ENCODE data around the gene AMER2.

AMER2 gene

GRCh38 chr13:25180775-25181537 is 8.9 kb upstream of the AMER2 start:
- no peaks in the 10 kb centered on the region for H3K4me1 ChIP-seq (ENCODE audit: low read length)
- H4K20me1 ChIP-seq (ENCODE audit: insufficient read depth, low read length), result no peaks in the 10 kb centered on the region
- H3K79me2 ChIP-seq (ENCODE audit: low read length), result no peaks in the 10 kb centered on the region
- no peaks in the 10 kb centered on the region for H3K9me2 ChIP-seq (replicated peaks; ENCODE audit: insufficient read depth, low read length)
- no peaks in the 10 kb centered on the region for H3K9me3 ChIP-seq (replicated peaks; ENCODE audit: insufficient read depth, low read length)
- no peak overlapping the region for H3K4me3 ChIP-seq (ENCODE audit: low read length)
- no peak overlapping the region for H3K9ac ChIP-seq (ENCODE audit: low read length)
- no peak for DNase-seq
- no peaks in the 10 kb centered on the region for H3K27me3 ChIP-seq (replicated peaks; ENCODE audit: insufficient read depth, low read length)
- H3K4me2 ChIP-seq (ENCODE audit: low read depth, low read length), result no peak overlapping the region
- H3K36me3 ChIP-seq (replicated peaks; ENCODE audit: insufficient read depth, low read length), result no peaks in the 10 kb centered on the region
- TF ChIP-seq EZH2 (optimal IDR thresholded peaks at IDR 0.05; ENCODE audit: low read depth, low read length) (no peak), EZH2phosphoT487 (IDR thresholded peaks at IDR 0.05; ENCODE audit: low read length) (no peak)
- TF ChIP-seq, protein P1, sequence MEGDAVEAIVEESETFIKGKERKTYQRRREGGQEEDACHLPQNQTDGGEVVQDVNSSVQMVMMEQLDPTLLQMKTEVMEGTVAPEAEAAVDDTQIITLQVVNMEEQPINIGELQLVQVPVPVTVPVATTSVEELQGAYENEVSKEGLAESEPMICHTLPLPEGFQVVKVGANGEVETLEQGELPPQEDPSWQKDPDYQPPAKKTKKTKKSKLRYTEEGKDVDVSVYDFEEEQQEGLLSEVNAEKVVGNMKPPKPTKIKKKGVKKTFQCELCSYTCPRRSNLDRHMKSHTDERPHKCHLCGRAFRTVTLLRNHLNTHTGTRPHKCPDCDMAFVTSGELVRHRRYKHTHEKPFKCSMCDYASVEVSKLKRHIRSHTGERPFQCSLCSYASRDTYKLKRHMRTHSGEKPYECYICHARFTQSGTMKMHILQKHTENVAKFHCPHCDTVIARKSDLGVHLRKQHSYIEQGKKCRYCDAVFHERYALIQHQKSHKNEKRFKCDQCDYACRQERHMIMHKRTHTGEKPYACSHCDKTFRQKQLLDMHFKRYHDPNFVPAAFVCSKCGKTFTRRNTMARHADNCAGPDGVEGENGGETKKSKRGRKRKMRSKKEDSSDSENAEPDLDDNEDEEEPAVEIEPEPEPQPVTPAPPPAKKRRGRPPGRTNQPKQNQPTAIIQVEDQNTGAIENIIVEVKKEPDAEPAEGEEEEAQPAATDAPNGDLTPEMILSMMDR (IDR thresholded peaks at IDR 0.05; ENCODE audit: low read length), result no peak
- H3K27ac ChIP-seq (ENCODE audit: low read length), result no peak overlapping the region
- no peaks in the 10 kb centered on the region for H3F3A ChIP-seq (ENCODE audit: insufficient read depth, low read length)
- H2AFZ ChIP-seq (ENCODE audit: low read length), result no peak overlapping the region

DNA sequence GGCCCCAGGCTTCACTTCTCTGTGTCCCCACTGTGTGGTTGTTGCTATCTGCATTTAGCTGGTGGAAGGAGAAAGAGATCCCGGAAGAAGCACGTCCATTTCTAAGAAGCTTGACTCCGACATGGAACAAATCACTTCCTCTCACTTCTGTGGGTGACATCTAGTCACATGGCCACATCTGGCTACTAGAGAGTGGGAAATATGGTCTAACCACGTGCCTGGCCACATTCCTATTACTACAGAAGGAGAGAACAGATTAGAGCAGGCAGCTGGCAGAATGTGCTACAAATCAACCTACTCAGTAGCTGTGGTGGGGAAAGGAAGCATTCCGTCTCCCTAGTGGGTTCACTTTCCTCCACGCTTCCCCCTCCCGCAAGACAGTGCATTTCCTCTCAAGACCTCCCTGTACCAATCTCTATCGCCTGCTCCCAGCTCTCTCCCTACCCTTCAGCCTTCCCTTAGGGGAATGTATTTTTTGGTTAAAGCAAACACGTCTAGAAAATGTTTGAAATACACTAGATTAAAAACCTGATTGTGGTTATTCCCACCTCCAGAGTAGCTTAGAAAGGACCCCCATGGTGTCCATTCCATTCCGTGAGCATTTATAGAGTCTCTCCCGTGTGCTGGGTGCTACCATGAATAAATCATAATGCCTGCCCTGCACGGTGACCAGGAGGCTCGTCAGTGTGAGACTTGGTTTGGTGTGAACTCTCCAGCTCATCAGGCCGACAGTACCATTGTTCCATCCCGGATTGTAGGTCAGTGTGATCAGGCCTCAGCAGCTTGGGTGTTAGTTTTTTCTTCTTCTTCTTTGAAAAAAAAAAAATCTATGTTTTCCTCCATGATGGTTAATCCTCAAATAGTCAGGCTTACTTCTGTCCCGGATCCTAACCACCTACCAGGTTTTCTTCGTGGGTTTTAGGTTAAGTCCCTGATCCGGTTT is 8.0 kb upstream of the AMER2 start:
- H4K20me1 ChIP-seq (ENCODE audit: insufficient read depth, low read length), result no peaks in the 10 kb centered on the region
- H3K27ac ChIP-seq (ENCODE audit: low read length), result no peak overlapping the region
- H3K79me2 ChIP-seq (ENCODE audit: low read length), result no peaks in the 10 kb centered on the region
- TF ChIP-seq, protein P1 (IDR thresholded peaks at IDR 0.05; ENCODE audit: low read length), result no peak
- TF ChIP-seq EZH2phosphoT487 (IDR thresholded peaks at IDR 0.05; ENCODE audit: low read length) (no peak), EZH2 (optimal IDR thresholded peaks at IDR 0.05; ENCODE audit: low read depth, low read length) (no peak)
- no peaks in the 10 kb centered on the region for H3K27me3 ChIP-seq (replicated peaks; ENCODE audit: insufficient read depth, low read length)
- H3K36me3 ChIP-seq (replicated peaks; ENCODE audit: insufficient read depth, low read length), result no peaks in the 10 kb centered on the region
- no peaks in the 10 kb centered on the region for H3F3A ChIP-seq (ENCODE audit: insufficient read depth, low read length)
- H3K9me2 ChIP-seq (replicated peaks; ENCODE audit: insufficient read depth, low read length), result no peaks in the 10 kb centered on the region
- no peaks in the 10 kb centered on the region for H3K4me1 ChIP-seq (ENCODE audit: low read length)
- H3K4me3 ChIP-seq (ENCODE audit: low read length), result no peak overlapping the region
- DNase-seq, result no peak
- H3K4me2 ChIP-seq (ENCODE audit: low read depth, low read length), result no peak overlapping the region
- no peak overlapping the region for H3K9ac ChIP-seq (ENCODE audit: low read length)
- no peak overlapping the region for H2AFZ ChIP-seq (ENCODE audit: low read length)
- no peaks in the 10 kb centered on the region for H3K9me3 ChIP-seq (replicated peaks; ENCODE audit: insufficient read depth, low read length)

GRCh38 chr13:25179011-25179410 is 6.9 kb upstream of the AMER2 start:
- Histone ChIP-seq H3K79me2 (ENCODE audit: low read length) (no peaks in the 10 kb centered on the region), H3K36me3 (replicated peaks; ENCODE audit: insufficient read depth, low read length) (no peaks in the 10 kb centered on the region), H3K27ac (ENCODE audit: low read length) (no peak overlapping the region), H3K4me2 (ENCODE audit: low read depth, low read length) (no peak overlapping the region), H3F3A (ENCODE audit: insufficient read depth, low read length) (no peaks in the 10 kb centered on the region), H3K9me3 (replicated peaks; ENCODE audit: insufficient read depth, low read length) (no peaks in the 10 kb centered on the region), H3K9me2 (replicated peaks; ENCODE audit: insufficient read depth, low read length) (no peaks in the 10 kb centered on the region), H2AFZ (ENCODE audit: low read length) (no peak overlapping the region), H3K27me3 (replicated peaks; ENCODE audit: insufficient read depth, low read length) (no peaks in the 10 kb centered on the region), H3K4me1 (ENCODE audit: low read length) (no peaks in the 10 kb centered on the region), H3K9ac (ENCODE audit: low read length) (no peak overlapping the region), H4K20me1 (ENCODE audit: insufficient read depth, low read length) (no peaks in the 10 kb centered on the region), H3K4me3 (ENCODE audit: low read length) (no peak overlapping the region)
- DNase-seq, result no peak
- TF ChIP-seq EZH2phosphoT487 (IDR thresholded peaks at IDR 0.05; ENCODE audit: low read length) (no peak), EZH2 (optimal IDR thresholded peaks at IDR 0.05; ENCODE audit: low read depth, low read length) (no peak)
- TF ChIP-seq, protein P1 (IDR thresholded peaks at IDR 0.05; ENCODE audit: low read length), result no peak

All from MM.1S (cell line).